GM12878 (cell line): Measurements from ENCODE around the gene PTPRQ. TPM values are rescaled to one million over a fixed set of nuclear protein-coding genes. Genes with fewer than 3 reads are reported as not detected.

ENCODE experiments used
- ATAC-seq: fragments of 200-7000 bp; cut with Tn5 transposase; 3 replicates; pipeline ENCODE4 v1.9.1; 2020; ENCODE audit warnings: mild to moderate bottlenecking, moderate library complexity
- BruUV-seq: library from RNA; stranded (reverse); fragments of 400-500 nt; replicated peaks from 2 replicates; lab custom pipeline; 2021; lab: Mats Ljungman, UMichigan
- CTCF ChIA-PET: fragments of 300-600 bp; sonication (Branson Sonifier 250); formaldehyde crosslinking; extraction: SDS; loops from one replicate; lab custom pipeline; 2021; ENCODE audit warnings: inconsistent platforms; lab: Yijun Ruan, JAX
- POLR2A ChIA-PET: fragments of 350-600 bp; formaldehyde crosslinking; extraction: SDS; loops from one replicate; lab custom pipeline; 2021; ENCODE audit warnings: inconsistent platforms; lab: Charles Lee
- RAD21 ChIA-PET: fragments of 300-600 bp; sonication (Branson Sonifier 250); formaldehyde crosslinking; loops from one replicate; lab custom pipeline; 2023; ENCODE audit warnings: antibody characterized with exemption; ENCODE audit not compliant: unreplicated experiment; lab: Charles Lee
- SMC1A ChIA-PET: fragments of 300-600 bp; sonication (Branson Sonifier 250); formaldehyde crosslinking; loops from one replicate; lab custom pipeline; 2023; ENCODE audit not compliant: unreplicated experiment, uncharacterized antibody; lab: Charles Lee
- DNase-seq: peaks from one replicate; pipeline ENCODE4 v3.0.0-alpha.2; 2011; ENCODE audit warnings: low read depth, low spot score
- FAIRE-seq: peaks from 3 replicates; lab custom pipeline; 2011; peaks lifted over from hg19 to GRCh38; lab: Jason Lieb, UNC
- H2AFZ ChIP-seq: 2 replicates; pipeline ENCODE4 v1.6.0; 2011; ENCODE audit warnings: low read depth, low read length, control low read depth; ENCODE audit not compliant: control insufficient read depth
- H3K27ac ChIP-seq: 2 replicates; pipeline ENCODE4 v1.5.1; 2011; ENCODE audit warnings: control low read depth; ENCODE audit not compliant: control insufficient read depth, insufficient read depth
- H3K27me3 ChIP-seq, 2 experiments: replicated peaks in 1 of 2; 2 replicates each; pipeline versions ENCODE4 v1.6.0 to v1.6.1; 2011; ENCODE audit warnings: low read length in 1 of 2; ENCODE audit not compliant: control insufficient read depth in 2 of 2, insufficient read depth in 2 of 2
- H3K36me3 ChIP-seq, 2 experiments: 2 replicates each; pipeline ENCODE4 v1.5.1; 2011; ENCODE audit warnings: low read length in 1 of 2; ENCODE audit not compliant: control insufficient read depth in 2 of 2, insufficient read depth in 2 of 2
- H3K4me1 ChIP-seq: 2 replicates; pipeline ENCODE4 v1.6.1; 2011; ENCODE audit warnings: mild to moderate bottlenecking, low read length, moderate library complexity, mixed read lengths; ENCODE audit not compliant: control insufficient read depth, insufficient read depth
- H3K4me2 ChIP-seq: 2 replicates; pipeline ENCODE4 v1.6.0; 2011; ENCODE audit warnings: control low read depth; ENCODE audit not compliant: control insufficient read depth, insufficient read depth
- H3K4me3 ChIP-seq: fragments of 200-600 bp; sonication (generic); 2 replicates; pipeline ENCODE4 v1.5.1; 2016
- H3K79me2 ChIP-seq: 2 replicates; pipeline ENCODE4 v1.6.0; 2011; ENCODE audit warnings: low read length; ENCODE audit not compliant: control insufficient read depth, insufficient read depth
- H3K9ac ChIP-seq: 2 replicates; pipeline ENCODE4 v1.8.0; 2011; ENCODE audit warnings: low read length, control low read depth, mixed read lengths; ENCODE audit not compliant: control insufficient read depth, insufficient read depth
- H3K9me3 ChIP-seq: replicated peaks from 3 replicates; pipeline ENCODE4 v1.5.1; 2011; ENCODE audit warnings: mild to moderate bottlenecking, low read length; ENCODE audit not compliant: control insufficient read depth, insufficient read depth
- H4K20me1 ChIP-seq: 2 replicates; pipeline ENCODE4 v1.6.0; 2011; ENCODE audit not compliant: control insufficient read depth, insufficient read depth
- BCL11A ChIP-seq: IDR thresholded peaks from 2 replicates; pipeline ENCODE4 v1.6.1; 2011; ENCODE audit warnings: low read depth, low read length
- CHD2 ChIP-seq: IDR thresholded peaks from 2 replicates; pipeline ENCODE4 v1.6.1; 2011; ENCODE audit warnings: low read depth, low read length, improper control_type of control experiment, borderline replicate concordance
- FOXK2 ChIP-seq: fragments of 450-650 bp; IDR thresholded peaks from 2 replicates; pipeline ENCODE4 v1.6.1; 2017; ENCODE audit warnings: mild to moderate bottlenecking, moderate library complexity
- KAT2A ChIP-seq: conservative IDR thresholded peaks from 2 replicates; pipeline ENCODE4 v1.6.1; 2011; ENCODE audit warnings: low read depth, low read length; ENCODE audit not compliant: control insufficient read depth
- MTA3 ChIP-seq: IDR thresholded peaks from 2 replicates; pipeline ENCODE4 v1.6.1; 2012; ENCODE audit warnings: low read length, inconsistent platforms, borderline replicate concordance
- NFIC ChIP-seq: IDR thresholded peaks from 2 replicates; pipeline ENCODE4 v1.6.1; 2012; ENCODE audit warnings: low read depth, mild to moderate bottlenecking, inconsistent platforms, low read length, moderate library complexity
- NFYB ChIP-seq: IDR thresholded peaks from 2 replicates; pipeline ENCODE4 v1.6.1; 2011; ENCODE audit warnings: low read depth, mild to moderate bottlenecking, low read length, improper control_type of control experiment, moderate library complexity; ENCODE audit not compliant: insufficient read depth
- NR2F1 ChIP-seq: fragments of 450-650 bp; conservative IDR thresholded peaks from 2 replicates; pipeline ENCODE4 v1.6.1; 2017; ENCODE audit warnings: mild to moderate bottlenecking
- POLR2A ChIP-seq: IDR thresholded peaks from 2 replicates; pipeline ENCODE4 v1.6.1; 2011; ENCODE audit warnings: low read depth, mild to moderate bottlenecking, low read length
- SMAD5 ChIP-seq: IDR thresholded peaks from 2 replicates; pipeline ENCODE4 v1.6.1; 2016; ENCODE audit warnings: antibody characterized with exemption, low read depth
- SPI1 ChIP-seq: IDR thresholded peaks from 2 replicates; pipeline ENCODE4 v1.6.1; 2011; ENCODE audit warnings: low read depth, mild to moderate bottlenecking, low read length, moderate library complexity, borderline replicate concordance; ENCODE audit not compliant: insufficient read depth
- WGBS: methylation state at CpG from one replicate; pipeline ENCODE4 v1.1.6; 2016; ENCODE audit warnings: low lambda C conversion rate; ENCODE audit not compliant: insufficient replicate concordance, insufficient coverage; ENCODE audit errors: missing lambda C conversion rate; 5-methylcytosine and 5-hydroxymethylcytosine counted together
- in situ Hi-C: fragments of 300-500 bp; cut with MboI; formaldehyde crosslinking; loops from 9 replicates; pipeline ENCODE4 v1.14.3; 2018; ENCODE audit warnings: mixed read lengths
- intact Hi-C: fragments of 100-400 bp; cut with micrococcal nuclease; formaldehyde crosslinking; loops from one replicate; pipeline ENCODE4 v1.14.2; 2022; ENCODE audit not compliant: unreplicated experiment
- polyA plus RNA-seq, 11 experiments: library from polyadenylated mRNA; depleted of rRNA in 4 of 11; unstranded in 6 of 11; stranded (reverse) in 5 of 11; fragments of >200 nt; fragmentation: Nextera tagmentation in 4 of 11; fragmentation: Illumina TruSeq in 1 of 11; extraction: Ambion mirVana in 4 of 11; extraction: Trizol in 1 of 11; gene quantifications; 1 replicate in 1 of 11; 2 replicates in 10 of 11; pipeline versions ENCODE4 v1.2.1 to v1.2.3, GENCODE V29; 2011 to 2016; ENCODE audit warnings: inconsistent platforms in 2 of 11, missing spikeins in 2 of 11, low read depth in 1 of 11
- total RNA-seq, 4 experiments: library from RNA; depleted of rRNA in 3 of 4; stranded (reverse); fragments of >200 nt in 3 of 4; fragmentation: Illumina TruSeq in 1 of 4; extraction: Trizol in 1 of 4; gene quantifications; 2 replicates each; pipeline versions ENCODE4 v1.2.1 to v1.2.3, GENCODE V29; 2013 to 2021
- TF ChIP-seq, protein P1 (sequence below): fragments of 450-650 bp; IDR thresholded peaks from 2 replicates; pipeline ENCODE4 v1.6.1; 2017; ENCODE audit warnings: borderline replicate concordance
- TF ChIP-seq, protein P2 (sequence below): IDR thresholded peaks from 2 replicates; pipeline ENCODE4 v1.6.1; 2012; ENCODE audit warnings: low read depth, low read length, improper control_type of control experiment
- TF ChIP-seq, protein P3 (sequence below): fragments of 450-650 bp; IDR thresholded peaks from 2 replicates; pipeline ENCODE4 v1.6.1; 2014; ENCODE audit warnings: mild to moderate bottlenecking
- TF ChIP-seq, protein P4 (sequence below): fragments of 450-650 bp; formaldehyde crosslinking; IDR thresholded peaks from 2 replicates; pipeline ENCODE4 v1.4.0; 2022; ENCODE audit warnings: mild to moderate bottlenecking, moderate library complexity
- TF ChIP-seq, protein P5 (sequence below): fragments of 450-650 bp; formaldehyde crosslinking; IDR thresholded peaks from 2 replicates; pipeline ENCODE4 v1.5.0; 2022; ENCODE audit warnings: mild to moderate bottlenecking, missing genetic modification characterization

Gene PTPRQ
- total and polyA plus RNA-seq, 10 of the 15 experiments (the other 5 are each of a cell fraction or from before 2014, with no cell fraction given): 0.01 TPM; not detected in 9

DNA sequence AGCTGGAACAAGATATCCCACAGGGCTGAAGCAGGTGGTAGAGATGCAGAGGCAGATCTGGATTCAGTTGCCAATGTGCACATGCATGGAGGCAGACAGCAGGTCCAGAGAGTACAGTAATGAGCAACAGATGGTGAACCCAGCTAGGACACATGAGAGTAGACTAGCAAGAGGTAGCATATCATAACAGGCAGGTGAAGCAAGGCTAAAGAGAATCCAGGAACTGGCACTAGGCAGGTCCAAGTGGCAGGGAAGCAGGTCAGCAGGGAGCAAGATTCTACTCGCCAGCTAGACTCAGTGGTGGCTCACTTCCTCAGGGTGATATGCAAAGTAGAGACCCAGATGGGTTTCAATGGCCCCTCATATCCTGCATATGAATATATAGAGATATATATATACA is 248.1 kb downstream of the PTPRQ start:
- ChIA-PET CTCF (no interaction called here), POLR2A (no interaction called here), SMC1A (no interaction called here), RAD21 (no interaction called here)
- intact Hi-C loops (no loop called here), in situ Hi-C loops (no loop called here)
- BruUV-seq: no TSS peak
- Histone ChIP-seq H3K79me2 (no peaks in the 10 kb centered on the region), H3K4me2 (no peak overlapping the region), H2AFZ (no peak overlapping the region; the same call in none of the 2 replicates), H3K4me3 (no peak overlapping the region), H3K36me3 (no peaks in the 10 kb centered on the region), H4K20me1 (no peaks in the 10 kb centered on the region), H3K9me3 (no peaks in the 10 kb centered on the region), H3K9ac (no peak overlapping the region), H3K27ac (no peak overlapping the region), H3K4me1 (no peaks in the 10 kb centered on the region), H3K27me3 (no peaks in the 10 kb centered on the region)
- WGBS: 43% methylated on average over 1 of the region's 1 CpG
- FAIRE-seq (no peak), DNase-seq (no peak), ATAC-seq (no peak; the same call in 2 of the 3 replicates)
- TF ChIP-seq KAT2A: no peak
- no peak for TF ChIP-seq SMAD5
- no peak for TF ChIP-seq FOXK2
- TF ChIP-seq POLR2A: no peak
- no peak for TF ChIP-seq CHD2
- TF ChIP-seq NFIC: no peak
- TF ChIP-seq, protein P1, sequence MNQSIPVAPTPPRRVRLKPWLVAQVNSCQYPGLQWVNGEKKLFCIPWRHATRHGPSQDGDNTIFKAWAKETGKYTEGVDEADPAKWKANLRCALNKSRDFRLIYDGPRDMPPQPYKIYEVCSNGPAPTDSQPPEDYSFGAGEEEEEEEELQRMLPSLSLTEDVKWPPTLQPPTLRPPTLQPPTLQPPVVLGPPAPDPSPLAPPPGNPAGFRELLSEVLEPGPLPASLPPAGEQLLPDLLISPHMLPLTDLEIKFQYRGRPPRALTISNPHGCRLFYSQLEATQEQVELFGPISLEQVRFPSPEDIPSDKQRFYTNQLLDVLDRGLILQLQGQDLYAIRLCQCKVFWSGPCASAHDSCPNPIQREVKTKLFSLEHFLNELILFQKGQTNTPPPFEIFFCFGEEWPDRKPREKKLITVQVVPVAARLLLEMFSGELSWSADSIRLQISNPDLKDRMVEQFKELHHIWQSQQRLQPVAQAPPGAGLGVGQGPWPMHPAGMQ: no peak
- TF ChIP-seq, protein P2, sequence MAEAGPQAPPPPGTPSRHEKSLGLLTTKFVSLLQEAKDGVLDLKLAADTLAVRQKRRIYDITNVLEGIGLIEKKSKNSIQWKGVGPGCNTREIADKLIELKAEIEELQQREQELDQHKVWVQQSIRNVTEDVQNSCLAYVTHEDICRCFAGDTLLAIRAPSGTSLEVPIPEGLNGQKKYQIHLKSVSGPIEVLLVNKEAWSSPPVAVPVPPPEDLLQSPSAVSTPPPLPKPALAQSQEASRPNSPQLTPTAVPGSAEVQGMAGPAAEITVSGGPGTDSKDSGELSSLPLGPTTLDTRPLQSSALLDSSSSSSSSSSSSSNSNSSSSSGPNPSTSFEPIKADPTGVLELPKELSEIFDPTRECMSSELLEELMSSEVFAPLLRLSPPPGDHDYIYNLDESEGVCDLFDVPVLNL: no peak
- TF ChIP-seq, protein P3, sequence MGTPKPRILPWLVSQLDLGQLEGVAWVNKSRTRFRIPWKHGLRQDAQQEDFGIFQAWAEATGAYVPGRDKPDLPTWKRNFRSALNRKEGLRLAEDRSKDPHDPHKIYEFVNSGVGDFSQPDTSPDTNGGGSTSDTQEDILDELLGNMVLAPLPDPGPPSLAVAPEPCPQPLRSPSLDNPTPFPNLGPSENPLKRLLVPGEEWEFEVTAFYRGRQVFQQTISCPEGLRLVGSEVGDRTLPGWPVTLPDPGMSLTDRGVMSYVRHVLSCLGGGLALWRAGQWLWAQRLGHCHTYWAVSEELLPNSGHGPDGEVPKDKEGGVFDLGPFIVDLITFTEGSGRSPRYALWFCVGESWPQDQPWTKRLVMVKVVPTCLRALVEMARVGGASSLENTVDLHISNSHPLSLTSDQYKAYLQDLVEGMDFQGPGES: no peak
- no peak for TF ChIP-seq NFYB
- no peak for TF ChIP-seq SPI1
- TF ChIP-seq, protein P4, sequence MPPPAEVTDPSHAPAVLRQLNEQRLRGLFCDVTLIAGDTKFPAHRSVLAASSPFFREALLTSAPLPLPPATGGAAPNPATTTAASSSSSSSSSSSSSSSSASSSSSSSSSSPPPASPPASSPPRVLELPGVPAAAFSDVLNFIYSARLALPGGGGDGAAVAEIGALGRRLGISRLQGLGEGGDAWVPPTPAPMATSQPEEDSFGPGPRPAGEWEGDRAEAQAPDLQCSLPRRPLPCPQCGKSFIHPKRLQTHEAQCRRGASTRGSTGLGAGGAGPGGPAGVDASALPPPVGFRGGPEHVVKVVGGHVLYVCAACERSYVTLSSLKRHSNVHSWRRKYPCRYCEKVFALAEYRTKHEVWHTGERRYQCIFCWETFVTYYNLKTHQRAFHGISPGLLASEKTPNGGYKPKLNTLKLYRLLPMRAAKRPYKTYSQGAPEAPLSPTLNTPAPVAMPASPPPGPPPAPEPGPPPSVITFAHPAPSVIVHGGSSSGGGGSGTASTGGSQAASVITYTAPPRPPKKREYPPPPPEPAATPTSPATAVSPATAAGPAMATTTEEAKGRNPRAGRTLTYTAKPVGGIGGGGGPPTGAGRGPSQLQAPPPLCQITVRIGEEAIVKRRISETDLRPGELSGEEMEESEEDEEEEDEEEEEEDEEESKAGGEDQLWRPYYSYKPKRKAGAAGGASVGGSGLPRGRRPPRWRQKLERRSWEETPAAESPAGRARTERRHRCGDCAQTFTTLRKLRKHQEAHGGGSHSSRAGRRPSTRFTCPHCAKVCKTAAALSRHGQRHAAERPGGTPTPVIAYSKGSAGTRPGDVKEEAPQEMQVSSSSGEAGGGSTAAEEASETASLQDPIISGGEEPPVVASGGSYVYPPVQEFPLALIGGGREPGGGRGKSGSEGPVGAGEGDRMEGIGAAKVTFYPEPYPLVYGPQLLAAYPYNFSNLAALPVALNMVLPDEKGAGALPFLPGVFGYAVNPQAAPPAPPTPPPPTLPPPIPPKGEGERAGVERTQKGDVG: no peak
- no peak for TF ChIP-seq MTA3
- TF ChIP-seq, protein P5, sequence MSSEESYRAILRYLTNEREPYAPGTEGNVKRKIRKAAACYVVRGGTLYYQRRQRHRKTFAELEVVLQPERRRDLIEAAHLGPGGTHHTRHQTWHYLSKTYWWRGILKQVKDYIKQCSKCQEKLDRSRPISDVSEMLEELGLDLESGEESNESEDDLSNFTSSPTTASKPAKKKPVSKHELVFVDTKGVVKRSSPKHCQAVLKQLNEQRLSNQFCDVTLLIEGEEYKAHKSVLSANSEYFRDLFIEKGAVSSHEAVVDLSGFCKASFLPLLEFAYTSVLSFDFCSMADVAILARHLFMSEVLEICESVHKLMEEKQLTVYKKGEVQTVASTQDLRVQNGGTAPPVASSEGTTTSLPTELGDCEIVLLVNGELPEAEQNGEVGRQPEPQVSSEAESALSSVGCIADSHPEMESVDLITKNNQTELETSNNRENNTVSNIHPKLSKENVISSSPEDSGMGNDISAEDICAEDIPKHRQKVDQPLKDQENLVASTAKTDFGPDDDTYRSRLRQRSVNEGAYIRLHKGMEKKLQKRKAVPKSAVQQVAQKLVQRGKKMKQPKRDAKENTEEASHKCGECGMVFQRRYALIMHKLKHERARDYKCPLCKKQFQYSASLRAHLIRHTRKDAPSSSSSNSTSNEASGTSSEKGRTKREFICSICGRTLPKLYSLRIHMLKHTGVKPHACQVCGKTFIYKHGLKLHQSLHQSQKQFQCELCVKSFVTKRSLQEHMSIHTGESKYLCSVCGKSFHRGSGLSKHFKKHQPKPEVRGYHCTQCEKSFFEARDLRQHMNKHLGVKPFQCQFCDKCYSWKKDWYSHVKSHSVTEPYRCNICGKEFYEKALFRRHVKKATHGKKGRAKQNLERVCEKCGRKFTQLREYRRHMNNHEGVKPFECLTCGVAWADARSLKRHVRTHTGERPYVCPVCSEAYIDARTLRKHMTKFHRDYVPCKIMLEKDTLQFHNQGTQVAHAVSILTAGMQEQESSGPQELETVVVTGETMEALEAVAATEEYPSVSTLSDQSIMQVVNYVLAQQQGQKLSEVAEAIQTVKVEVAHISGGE (CRISPR knock-in tag): no peak
- TF ChIP-seq NR2F1: no peak
- TF ChIP-seq BCL11A: no peak
